Neural cell (in vitro differentiated cells): ENCODE results near the gene SUPT3H. TPM values are rescaled to one million over a fixed set of nuclear protein-coding genes. Genes with fewer than 3 reads are reported as not detected.
"Not testable (repeated sequence)": the region's sequence is repeated elsewhere in the genome, so short reads cannot be mapped to it uniquely, and the experiment has no call there.

Experiments
- H2AFZ ChIP-seq: fragments of 200-600, 300-800 bp; sonication (generic), shearing (Covaris generic); 2 replicates; pipeline ENCODE4 v1.6.0; 2014; ENCODE audit warnings: low read depth, mild to moderate bottlenecking, antibody characterized with exemption, low read length, moderate library complexity
- H3F3A ChIP-seq: fragments of 200-600 bp; shearing (Covaris generic); 2 replicates; pipeline ENCODE4 v1.6.1; 2016; ENCODE audit warnings: mild to moderate bottlenecking, moderate library complexity, mixed read lengths, antibody characterized with exemption, low read length; ENCODE audit not compliant: insufficient read depth, poor library complexity, severe bottlenecking
- H3K27ac ChIP-seq: fragments of 200-600, 300-800 bp; sonication (generic), shearing (Covaris generic); 2 replicates; pipeline ENCODE4 v1.5.1; 2014; ENCODE audit warnings: mild to moderate bottlenecking, low read length, moderate library complexity
- H3K27me3 ChIP-seq: fragments of 300-800, 200-600 bp; sonication (generic), shearing (Covaris generic); 2 replicates; pipeline ENCODE4 v1.6.0; 2014; ENCODE audit warnings: mild to moderate bottlenecking, low read depth, low read length, moderate library complexity; ENCODE audit not compliant: insufficient read depth
- H3K36me3 ChIP-seq: fragments of 300-800, 200-600 bp; sonication (generic), shearing (Covaris generic); 2 replicates; pipeline ENCODE4 v1.5.1; 2014; ENCODE audit warnings: mild to moderate bottlenecking, antibody characterized with exemption, low read length, moderate library complexity; ENCODE audit not compliant: insufficient read depth
- H3K4me2 ChIP-seq: fragments of 300-800, 200-600 bp; sonication (generic), shearing (Covaris generic); 2 replicates; pipeline ENCODE4 v1.6.0; 2014; ENCODE audit warnings: mild to moderate bottlenecking, low read length
- H3K4me3 ChIP-seq: fragments of 300-800, 200-600 bp; sonication (generic), shearing (Covaris generic); 2 replicates; pipeline ENCODE4 v1.5.1; 2014; ENCODE audit warnings: mild to moderate bottlenecking, low read length, moderate library complexity
- H3K79me2 ChIP-seq: fragments of 200-600 bp; shearing (Covaris generic); replicated peaks from 2 replicates; pipeline ENCODE4 v1.6.0; 2014; ENCODE audit warnings: mild to moderate bottlenecking, low read length, moderate library complexity; ENCODE audit not compliant: insufficient read depth
- H3K9ac ChIP-seq: fragments of 300-800, 200-600 bp; sonication (generic), shearing (Covaris generic); 2 replicates; pipeline ENCODE4 v1.6.1; 2016; ENCODE audit warnings: mild to moderate bottlenecking, low read length, mixed read lengths
- H3K9me2 ChIP-seq: fragments of 200-600 bp; shearing (Covaris generic); 2 replicates; pipeline ENCODE4 v1.6.1; 2016; ENCODE audit warnings: mild to moderate bottlenecking, low read length, mixed read lengths; ENCODE audit not compliant: insufficient read depth
- H3K9me3 ChIP-seq: fragments of 200-600, 300-800 bp; sonication (generic), shearing (Covaris generic); 2 replicates; pipeline ENCODE4 v1.6.1; 2016; ENCODE audit warnings: mild to moderate bottlenecking, mixed run types, low read length, moderate library complexity, mixed read lengths
- H4K20me1 ChIP-seq: fragments of 200-600 bp; shearing (Covaris generic); 2 replicates; pipeline ENCODE4 v1.6.1; 2016; ENCODE audit warnings: mild to moderate bottlenecking, mixed run types; ENCODE audit not compliant: insufficient read depth
- CTCF ChIP-seq: fragments of 450-650 bp; IDR thresholded peaks from 2 replicates; pipeline ENCODE4 v1.5.1; 2014; ENCODE audit warnings: antibody characterized with exemption, mild to moderate bottlenecking, moderate library complexity; ENCODE audit not compliant: poor library complexity, severe bottlenecking
- EP300 ChIP-seq: fragments of 450-650 bp; conservative IDR thresholded peaks from 2 replicates; pipeline ENCODE4 v1.6.1; 2014; ENCODE audit warnings: antibody characterized with exemption, mild to moderate bottlenecking, moderate library complexity; ENCODE audit not compliant: poor library complexity, severe bottlenecking
- EZH2 ChIP-seq: fragments of 200-600, 300-800 bp; shearing (Covaris generic), sonication (generic); IDR thresholded peaks from 2 replicates; pipeline ENCODE4 v1.6.1; 2014; ENCODE audit warnings: antibody characterized with exemption, low read length, borderline replicate concordance, mild to moderate bottlenecking; ENCODE audit not compliant: insufficient read depth, poor library complexity, severe bottlenecking
- MXI1 ChIP-seq: fragments of 450-650 bp; conservative IDR thresholded peaks from 2 replicates; pipeline ENCODE4 v1.6.1; 2014; ENCODE audit warnings: antibody characterized with exemption, mild to moderate bottlenecking; ENCODE audit not compliant: poor library complexity, severe bottlenecking
- POLR2AphosphoS5 ChIP-seq: IDR thresholded peaks from 2 replicates; pipeline ENCODE4 v1.6.1; 2012
- RAD21 ChIP-seq: fragments of 450-650 bp; conservative IDR thresholded peaks from 2 replicates; pipeline ENCODE4 v1.6.1; 2014; ENCODE audit warnings: antibody characterized with exemption, mild to moderate bottlenecking, moderate library complexity
- REST ChIP-seq: IDR thresholded peaks from 2 replicates; pipeline ENCODE4 v1.6.1; 2012; ENCODE audit warnings: borderline replicate concordance
- SMC3 ChIP-seq: fragments of 450-650 bp; conservative IDR thresholded peaks from 2 replicates; pipeline ENCODE4 v1.6.1; 2014; ENCODE audit warnings: antibody characterized with exemption, mild to moderate bottlenecking, moderate library complexity; ENCODE audit not compliant: poor library complexity
- TAF1 ChIP-seq: IDR thresholded peaks from 2 replicates; pipeline ENCODE4 v1.6.1; 2012; ENCODE audit warnings: low read depth
- polyA plus RNA-seq: library from polyadenylated mRNA; depleted of rRNA; stranded (reverse); fragments of >200 nt; gene quantifications from 2 replicates; pipeline ENCODE4 v1.2.3, GENCODE V29; 2014

SUPT3H gene
- polyA plus RNA-seq, 1 donor from 2014 or later, result 6.8 TPM

- TF ChIP-seq EZH2 (no peak), EP300 (no peak), REST (no peak), CTCF (no peak), RAD21 (no peak), MXI1 (no peak), SMC3 (no peak), TAF1 (no peak), POLR2AphosphoS5 (no peak)
- H3K4me3 ChIP-seq, result no peak overlapping the region
- no peaks in the 10 kb centered on the region for H3K79me2 ChIP-seq
- H3F3A ChIP-seq, result no peaks in the 10 kb centered on the region
- no peaks in the 10 kb centered on the region for H4K20me1 ChIP-seq
- no peak overlapping the region for H3K4me2 ChIP-seq
- no peaks in the 10 kb centered on the region for H3K27me3 ChIP-seq
- no peak overlapping the region for H3K9ac ChIP-seq
- no peak overlapping the region for H3K27ac ChIP-seq
- H3K36me3 ChIP-seq, result no peaks in the 10 kb centered on the region
- no peaks in the 10 kb centered on the region for H3K9me3 ChIP-seq
- H3K9me2 ChIP-seq, result no peaks in the 10 kb centered on the region
- no peak overlapping the region for H2AFZ ChIP-seq
These were observed 228.9 kb downstream of the SUPT3H start for GRCh38 chr6:45148711-45149341.

- Histone ChIP-seq H3K79me2 (no peaks in the 10 kb centered on the region), H3K27ac (no peak overlapping the region), H2AFZ (no peak overlapping the region), H3F3A (no peaks in the 10 kb centered on the region), H3K27me3 (no peaks in the 10 kb centered on the region), H3K4me2 (no peak overlapping the region), H3K4me3 (no peak overlapping the region), H3K36me3 (no peaks in the 10 kb centered on the region), H3K9me3 (no peaks in the 10 kb centered on the region), H3K9me2 (no peaks in the 10 kb centered on the region), H4K20me1 (no peaks in the 10 kb centered on the region), H3K9ac (no peak overlapping the region)
- no peak for TF ChIP-seq RAD21
- no peak for TF ChIP-seq EZH2
- TF ChIP-seq SMC3, result no peak
- TF ChIP-seq POLR2AphosphoS5, result no peak
- no peak for TF ChIP-seq TAF1
- TF ChIP-seq REST, result no peak
- no peak for TF ChIP-seq MXI1
- no peak for TF ChIP-seq EP300
- no peak for TF ChIP-seq CTCF
These were observed 229.5 kb downstream of the SUPT3H start for GRCh38 chr6:45148278-45148677.

GRCh38 chr6:45145658-45146057, 232.1 kb downstream of the SUPT3H start:
- H3K9ac ChIP-seq, H3K27me3 ChIP-seq, H3K36me3 ChIP-seq, H3K4me3 ChIP-seq, H3K79me2 ChIP-seq, H4K20me1 ChIP-seq, H3K27ac ChIP-seq, H3K9me2 ChIP-seq, H3K9me3 ChIP-seq, H3K4me2 ChIP-seq, H3F3A ChIP-seq, H2AFZ ChIP-seq: not testable (repeated sequence)
